ENCODE data around the gene FYB1.

DNA sequence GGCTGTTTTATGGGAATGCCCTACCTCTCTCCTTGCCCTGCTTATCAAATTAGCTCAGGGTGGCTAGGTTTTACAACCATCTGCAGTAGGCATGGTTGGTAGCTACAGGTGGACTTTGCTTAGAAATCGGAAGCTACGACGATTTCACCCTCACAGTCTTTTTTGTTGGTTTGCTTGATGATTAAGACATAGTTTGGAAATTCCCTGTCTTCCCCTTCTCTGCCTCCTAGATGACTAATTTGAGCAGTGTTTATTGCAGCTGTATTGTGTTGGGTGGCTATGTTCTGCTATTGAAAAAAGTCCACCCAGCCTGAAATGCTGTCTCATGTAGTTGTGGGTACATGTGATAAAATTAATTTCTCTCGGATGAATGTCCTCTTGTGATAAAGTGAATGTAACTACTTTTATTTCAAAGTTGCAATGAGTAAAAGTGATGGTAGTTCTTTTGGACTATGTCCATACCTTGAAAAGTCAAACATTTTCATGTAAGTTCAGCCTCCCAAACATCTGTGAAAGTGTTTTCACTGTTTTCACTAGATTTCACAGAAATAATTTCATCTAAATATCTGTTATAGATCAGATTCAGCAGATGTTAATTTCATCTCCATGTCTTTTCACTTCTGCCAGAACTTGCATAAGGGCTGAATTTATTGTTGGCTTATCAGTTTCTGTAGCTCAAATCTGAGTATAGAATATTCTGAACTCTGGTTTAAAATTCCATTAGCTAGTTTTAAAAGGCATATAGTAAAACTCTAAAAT is 37.3 kb upstream of the FYB1 start:
- TF ChIP-seq, protein P1, sequence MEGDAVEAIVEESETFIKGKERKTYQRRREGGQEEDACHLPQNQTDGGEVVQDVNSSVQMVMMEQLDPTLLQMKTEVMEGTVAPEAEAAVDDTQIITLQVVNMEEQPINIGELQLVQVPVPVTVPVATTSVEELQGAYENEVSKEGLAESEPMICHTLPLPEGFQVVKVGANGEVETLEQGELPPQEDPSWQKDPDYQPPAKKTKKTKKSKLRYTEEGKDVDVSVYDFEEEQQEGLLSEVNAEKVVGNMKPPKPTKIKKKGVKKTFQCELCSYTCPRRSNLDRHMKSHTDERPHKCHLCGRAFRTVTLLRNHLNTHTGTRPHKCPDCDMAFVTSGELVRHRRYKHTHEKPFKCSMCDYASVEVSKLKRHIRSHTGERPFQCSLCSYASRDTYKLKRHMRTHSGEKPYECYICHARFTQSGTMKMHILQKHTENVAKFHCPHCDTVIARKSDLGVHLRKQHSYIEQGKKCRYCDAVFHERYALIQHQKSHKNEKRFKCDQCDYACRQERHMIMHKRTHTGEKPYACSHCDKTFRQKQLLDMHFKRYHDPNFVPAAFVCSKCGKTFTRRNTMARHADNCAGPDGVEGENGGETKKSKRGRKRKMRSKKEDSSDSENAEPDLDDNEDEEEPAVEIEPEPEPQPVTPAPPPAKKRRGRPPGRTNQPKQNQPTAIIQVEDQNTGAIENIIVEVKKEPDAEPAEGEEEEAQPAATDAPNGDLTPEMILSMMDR (IDR thresholded peaks at IDR 0.05): no peak
- no peak for TF ChIP-seq POLR2A (IDR thresholded peaks at IDR 0.05)

Data from heart left ventricle (tissue), 13 donors.